AG09309 (cell line): ENCODE measurements around the gene ZNF385B.

Source experiments
- DNase-seq: peaks from one replicate; pipeline ENCODE4 v3.0.0-alpha.2; 2010; ENCODE audit warnings: low read depth
- H3K4me3 ChIP-seq: 2 replicates; pipeline ENCODE4 v1.5.1; 2011; ENCODE audit warnings: mild to moderate bottlenecking, low read depth, low read length, moderate library complexity; ENCODE audit not compliant: control insufficient read depth
- TF ChIP-seq, protein P1 (sequence below): IDR thresholded peaks from 2 replicates; pipeline ENCODE4 v1.5.1; 2011; ENCODE audit warnings: mild to moderate bottlenecking, low read depth, low read length, inconsistent platforms; ENCODE audit not compliant: insufficient read depth, control insufficient read depth; ENCODE audit errors: missing control alignments

The ZNF385B gene

DNA sequence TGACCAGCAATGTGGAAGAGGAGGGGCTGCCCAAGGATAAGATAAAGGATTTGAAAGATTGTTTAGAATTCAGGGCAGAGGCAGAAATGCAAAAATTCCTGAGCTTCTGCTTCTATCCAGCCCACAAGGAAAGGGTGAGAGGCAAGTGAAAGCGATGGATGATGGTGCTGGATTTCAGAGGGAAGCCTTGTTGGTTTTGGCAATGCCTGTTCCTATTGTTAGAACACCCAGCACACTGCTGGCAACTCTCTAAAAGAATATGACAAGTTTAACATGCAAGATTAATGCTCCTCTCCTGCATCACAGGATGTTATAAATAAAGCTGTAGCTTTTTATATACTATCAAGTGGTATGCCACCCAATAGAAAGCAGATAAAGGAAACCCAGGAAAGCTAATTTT, 92.6 kb downstream of the ZNF385B start:
- no peak overlapping the region for H3K4me3 ChIP-seq
- TF ChIP-seq, protein P1, sequence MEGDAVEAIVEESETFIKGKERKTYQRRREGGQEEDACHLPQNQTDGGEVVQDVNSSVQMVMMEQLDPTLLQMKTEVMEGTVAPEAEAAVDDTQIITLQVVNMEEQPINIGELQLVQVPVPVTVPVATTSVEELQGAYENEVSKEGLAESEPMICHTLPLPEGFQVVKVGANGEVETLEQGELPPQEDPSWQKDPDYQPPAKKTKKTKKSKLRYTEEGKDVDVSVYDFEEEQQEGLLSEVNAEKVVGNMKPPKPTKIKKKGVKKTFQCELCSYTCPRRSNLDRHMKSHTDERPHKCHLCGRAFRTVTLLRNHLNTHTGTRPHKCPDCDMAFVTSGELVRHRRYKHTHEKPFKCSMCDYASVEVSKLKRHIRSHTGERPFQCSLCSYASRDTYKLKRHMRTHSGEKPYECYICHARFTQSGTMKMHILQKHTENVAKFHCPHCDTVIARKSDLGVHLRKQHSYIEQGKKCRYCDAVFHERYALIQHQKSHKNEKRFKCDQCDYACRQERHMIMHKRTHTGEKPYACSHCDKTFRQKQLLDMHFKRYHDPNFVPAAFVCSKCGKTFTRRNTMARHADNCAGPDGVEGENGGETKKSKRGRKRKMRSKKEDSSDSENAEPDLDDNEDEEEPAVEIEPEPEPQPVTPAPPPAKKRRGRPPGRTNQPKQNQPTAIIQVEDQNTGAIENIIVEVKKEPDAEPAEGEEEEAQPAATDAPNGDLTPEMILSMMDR = no peak
- DNase-seq = peak; percentile 56

DNA sequence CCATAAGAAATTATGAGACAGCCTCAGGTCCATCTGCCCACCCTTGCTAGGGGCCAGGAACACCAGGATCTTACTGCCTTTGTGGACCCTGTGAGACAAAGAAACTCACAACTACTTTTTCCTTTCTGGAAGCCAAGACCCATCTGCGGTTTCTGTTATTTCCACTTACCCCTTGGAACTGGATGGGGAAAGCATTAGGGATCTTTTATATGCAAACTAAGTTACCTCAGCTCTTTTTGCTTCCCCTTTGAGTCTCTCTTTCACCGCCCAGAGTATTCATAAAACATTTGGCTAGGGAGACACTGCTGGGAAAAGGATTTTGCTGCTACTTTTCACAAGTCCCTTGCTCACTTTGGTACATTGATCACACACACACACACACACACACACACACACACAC, 95.7 kb downstream of the ZNF385B start:
- DNase-seq = no peak
- no peak overlapping the region for H3K4me3 ChIP-seq
- TF ChIP-seq, protein P1 = no peak

DNA sequence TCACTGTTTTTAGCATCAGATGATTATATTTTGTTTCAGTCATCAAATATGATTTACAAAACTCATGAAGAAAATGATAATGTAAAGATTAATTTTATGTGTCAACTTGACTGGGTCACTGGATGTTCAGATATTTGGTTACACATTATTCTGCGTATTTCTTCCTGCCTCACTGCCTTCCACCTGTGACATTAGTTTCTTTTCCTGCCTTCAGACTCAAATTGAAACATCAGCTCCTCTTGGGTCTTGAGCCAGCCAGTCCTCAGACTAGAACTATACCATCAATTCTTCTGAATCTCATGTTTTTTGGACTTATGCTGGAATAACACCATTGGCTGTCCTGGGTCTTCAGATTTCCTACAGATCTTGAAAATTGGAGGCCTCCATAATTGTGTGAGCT, 96.7 kb downstream of the ZNF385B start:
- TF ChIP-seq, protein P1 = no peak
- no peak for DNase-seq
- H3K4me3 ChIP-seq = no peak overlapping the region

DNA sequence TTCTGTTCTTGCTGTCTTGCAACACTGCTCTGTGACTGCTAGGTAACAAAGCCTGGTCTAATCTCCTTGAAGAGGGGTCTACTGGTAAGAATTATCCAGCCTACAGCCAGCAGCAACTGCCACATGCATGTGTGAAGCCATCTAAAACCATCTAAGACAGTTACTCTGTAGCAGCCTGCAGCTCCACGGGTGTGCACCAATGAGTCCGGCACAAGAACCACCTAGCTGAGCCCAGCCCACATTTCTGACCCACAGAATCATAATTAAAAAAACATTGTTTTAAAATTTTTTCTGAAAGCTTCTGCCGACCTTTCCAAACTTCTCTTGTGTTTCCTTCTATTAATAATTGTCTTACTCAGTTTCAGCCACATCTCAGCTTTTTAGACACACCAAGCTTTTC, 102.8 kb downstream of the ZNF385B start:
- DNase-seq = no peak
- TF ChIP-seq, protein P1 = no peak
- no peak overlapping the region for H3K4me3 ChIP-seq

DNA sequence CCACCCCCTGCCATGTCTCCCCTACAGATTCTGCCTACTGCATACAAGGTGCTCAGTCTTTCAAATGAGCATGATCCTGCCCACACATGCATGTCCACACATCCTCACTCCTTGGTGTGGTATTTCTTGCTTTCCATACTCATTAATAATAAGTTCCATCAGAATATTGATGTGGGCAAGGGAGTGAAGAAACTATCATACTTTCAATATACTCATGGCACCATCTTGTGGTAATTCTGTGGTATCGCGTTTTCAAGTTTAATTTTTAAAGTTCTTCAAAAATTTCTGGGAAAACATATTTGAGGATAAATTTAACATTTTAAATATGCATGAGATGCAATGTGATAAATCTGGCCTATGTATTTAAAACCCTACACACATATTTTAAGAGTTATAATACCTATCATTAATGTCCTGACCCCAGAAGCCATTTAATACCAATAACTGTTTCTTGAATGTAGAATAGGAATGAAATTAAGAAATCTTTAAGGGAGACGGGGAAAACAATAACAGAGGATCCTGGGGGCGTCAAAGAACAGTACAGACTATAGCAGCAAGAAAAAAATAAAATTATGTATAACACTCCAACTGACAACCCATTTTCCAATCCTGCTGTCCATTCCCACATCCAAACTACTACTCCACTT, 110.1 kb downstream of the ZNF385B start:
- no peak for DNase-seq
- TF ChIP-seq, protein P1 = peak; percentile 46
- no peak overlapping the region for H3K4me3 ChIP-seq

DNA sequence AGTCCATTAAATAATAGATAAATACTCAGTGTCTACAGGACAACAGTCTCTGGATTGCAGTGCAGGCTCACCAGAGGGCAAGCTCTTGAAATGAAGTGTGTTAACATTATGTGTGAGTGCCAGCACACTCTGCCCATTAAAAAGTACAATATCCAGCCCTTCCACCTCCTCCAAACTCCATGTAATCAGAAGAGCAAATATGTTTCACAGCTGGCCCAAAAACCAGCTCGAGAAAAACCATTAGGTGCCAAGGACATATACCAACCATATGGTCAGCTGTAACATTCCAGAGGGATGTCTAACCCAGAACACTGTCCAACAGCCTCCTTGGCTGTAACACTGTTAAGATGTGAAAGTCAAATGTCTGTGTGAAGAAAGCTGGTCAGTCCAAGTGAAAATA, 112.2 kb downstream of the ZNF385B start:
- TF ChIP-seq, protein P1 = no peak
- DNase-seq = no peak
- H3K4me3 ChIP-seq = no peak overlapping the region
